Panc1 (cell line): ENCODE measurements around the gene FUS. TPM values are rescaled to one million over a fixed set of nuclear protein-coding genes. Genes with fewer than 3 reads are reported as not detected.

ENCODE experiments used
- ATAC-seq: fragments of 200-7000 bp; cut with Tn5 transposase; 2 replicates; pipeline ENCODE4 v1.9.1; 2020; ENCODE audit warnings: mild to moderate bottlenecking, moderate library complexity
- BruUV-seq: library from RNA; stranded (reverse); fragments of 400-500 nt; replicated peaks from 2 replicates; lab custom pipeline; 2021; lab: Mats Ljungman, UMichigan
- CTCF ChIA-PET: fragments of 300-600 bp; sonication (Branson Sonifier 250); formaldehyde crosslinking; loops from one replicate; lab custom pipeline; 2022; ENCODE audit warnings: antibody characterized with exemption; lab: Charles Lee
- POLR2A ChIA-PET: fragments of 300-600 bp; sonication (Branson Sonifier 250); formaldehyde crosslinking; loops from one replicate; lab custom pipeline; 2022; ENCODE audit warnings: antibody characterized with exemption; lab: Charles Lee
- DNase-seq: peaks from one replicate; pipeline ENCODE4 v3.0.0-alpha.2; 2010; ENCODE audit warnings: low read depth, low spot score
- H3K27ac ChIP-seq: 2 replicates; pipeline ENCODE4 v1.5.1; 2011; ENCODE audit warnings: mild to moderate bottlenecking, low read length, inconsistent platforms
- H3K27me3 ChIP-seq: fragments of 200-500 bp; sonication (Bioruptor generic); 2 replicates; pipeline ENCODE4 v1.6.0; 2014; ENCODE audit warnings: low read length, inconsistent platforms; ENCODE audit not compliant: control insufficient read depth, insufficient read depth
- H3K36me3 ChIP-seq: fragments of 200-500 bp; sonication (Bioruptor generic); 2 replicates; pipeline ENCODE4 v1.5.1; 2014; ENCODE audit warnings: inconsistent platforms, mild to moderate bottlenecking, low read length, moderate library complexity; ENCODE audit not compliant: control insufficient read depth, insufficient read depth
- H3K4me1 ChIP-seq: 2 replicates; pipeline ENCODE4 v1.5.1; 2011; ENCODE audit warnings: inconsistent platforms, mild to moderate bottlenecking, low read length, moderate library complexity; ENCODE audit not compliant: control insufficient read depth, insufficient read depth
- H3K4me3 ChIP-seq, 2 experiments: 2 replicates each; pipeline ENCODE4 v1.5.1; 2011 to 2012; ENCODE audit warnings: low read depth in 2 of 2, low read length in 2 of 2, mild to moderate bottlenecking in 2 of 2, inconsistent platforms in 1 of 2, moderate library complexity in 1 of 2
- H3K9me3 ChIP-seq: fragments of 200-500 bp; sonication (Bioruptor generic); 2 replicates; pipeline ENCODE4 v1.5.1; 2014; ENCODE audit warnings: low read depth, mild to moderate bottlenecking, inconsistent platforms, low read length, moderate library complexity; ENCODE audit not compliant: control insufficient read depth, insufficient read depth
- CTCF ChIP-seq: fragments of 450-650 bp; IDR thresholded peaks from 2 replicates; pipeline ENCODE4 v1.5.1; 2017; ENCODE audit warnings: mild to moderate bottlenecking
- POLR2AphosphoS5 ChIP-seq: IDR thresholded peaks from 2 replicates; pipeline ENCODE4 v1.6.1; 2012; ENCODE audit warnings: mild to moderate bottlenecking, low read depth, low read length, moderate library complexity
- REST ChIP-seq, 2 experiments: IDR thresholded peaks; 2 replicates each; pipeline ENCODE4 v1.6.1; 2011 to 2012; ENCODE audit warnings: low read depth in 2 of 2, control low read depth in 1 of 2, low read length in 1 of 2, mild to moderate bottlenecking in 1 of 2, moderate library complexity in 1 of 2; ENCODE audit not compliant: insufficient read depth in 1 of 2
- SIN3A ChIP-seq: IDR thresholded peaks from 2 replicates; pipeline ENCODE4 v1.6.1; 2012; ENCODE audit warnings: low read depth, mild to moderate bottlenecking, low read length, moderate library complexity, borderline replicate concordance; ENCODE audit not compliant: insufficient read depth
- TCF7L2 ChIP-seq: IDR thresholded peaks from 2 replicates; pipeline ENCODE4 v1.6.1; 2011; ENCODE audit warnings: mild to moderate bottlenecking, low read depth, low read length, inconsistent platforms
- in situ Hi-C: cut with HindIII; loops from 2 replicates; pipeline ENCODE4 v1.10.0; 2016; ENCODE audit warnings: low sequenced_read_pairs, low pct_unique_long_range_greater_than_20kb
- intact Hi-C: fragments of 100-400 bp; cut with micrococcal nuclease; formaldehyde crosslinking; loops from one replicate; pipeline ENCODE4 v1.10.0; 2022; ENCODE audit not compliant: unreplicated experiment
- total RNA-seq: library from RNA; stranded (reverse); gene quantifications from one replicate; pipeline ENCODE4 v1.2.1, GENCODE V29; 2021; ENCODE audit not compliant: unreplicated experiment

Gene FUS
- total RNA-seq, 1 experiment from 2014 or later = 441 TPM

GRCh38 chr16:31131841-31132271 lies 48.1 kb upstream of the FUS start:
- ChIA-PET CTCF (interaction anchor here (1.5 kb wide), 1 partner anchor 10 kb away, joined by 3 read pairs; no protein-coding TSS in a partner anchor), POLR2A (no interaction called here)
- DNase-seq (no peak), ATAC-seq (no peak)
- TF ChIP-seq CTCF = no peak
- no peak for TF ChIP-seq TCF7L2
- TF ChIP-seq SIN3A = no peak
- no peak for TF ChIP-seq POLR2AphosphoS5
- no peak for TF ChIP-seq REST (IDR thresholded peaks at IDR 0.05; ENCODE audit: insufficient read depth in 1 of 2, low read depth in 2 of 2, low read length in 1 of 2)
- H3K27ac ChIP-seq = no peak overlapping the region
- H3K4me1 ChIP-seq = no peaks in the 10 kb centered on the region
- no peaks in the 10 kb centered on the region for H3K36me3 ChIP-seq
- H3K27me3 ChIP-seq = no peaks in the 10 kb centered on the region
- H3K9me3 ChIP-seq = no peaks in the 10 kb centered on the region
- in situ Hi-C loops = no loop called here
- no TSS peak for BruUV-seq
- intact Hi-C loops = no loop called here
- no peak overlapping the region for H3K4me3 ChIP-seq

GRCh38 chr16:31132303-31132979 lies 47.5 kb upstream of the FUS start:
- TF ChIP-seq REST (IDR thresholded peaks at IDR 0.05; ENCODE audit: insufficient read depth in 1 of 2, low read depth in 2 of 2, low read length in 1 of 2) (no peak), SIN3A (no peak), CTCF (no peak), TCF7L2 (no peak), POLR2AphosphoS5 (no peak)
- H3K27me3 ChIP-seq = no peaks in the 10 kb centered on the region
- intact Hi-C loops = no loop called here
- in situ Hi-C loops = no loop called here
- no peak overlapping the region for H3K27ac ChIP-seq
- no peak for ATAC-seq
- no TSS peak for BruUV-seq
- no peak for DNase-seq
- POLR2A ChIA-PET = no interaction called here
- H3K9me3 ChIP-seq = no peaks in the 10 kb centered on the region
- no peaks in the 10 kb centered on the region for H3K36me3 ChIP-seq
- H3K4me1 ChIP-seq = no peaks in the 10 kb centered on the region
- CTCF ChIA-PET = interaction anchor here (1.2 to 1.5 kb wide), 2 partner anchors 10 kb away, joined by 3 to 5 read pairs; no protein-coding TSS in a partner anchor
- H3K4me3 ChIP-seq = no peak overlapping the region
